NCI-H748 treated with DMSO at 0.1 percent for 48 hours (cell line): ENCODE measurements around the gene RNF144A.

ENCODE experiments used
- DNase-seq: peaks from one replicate; lab custom pipeline; 2025; lab: John Stamatoyannopoulos, UW

RNF144A gene

GRCh38 chr2:7044253-7045250 is 127.3 kb downstream of the RNF144A start:
- DNase-seq, result peak; percentile 24

DNA sequence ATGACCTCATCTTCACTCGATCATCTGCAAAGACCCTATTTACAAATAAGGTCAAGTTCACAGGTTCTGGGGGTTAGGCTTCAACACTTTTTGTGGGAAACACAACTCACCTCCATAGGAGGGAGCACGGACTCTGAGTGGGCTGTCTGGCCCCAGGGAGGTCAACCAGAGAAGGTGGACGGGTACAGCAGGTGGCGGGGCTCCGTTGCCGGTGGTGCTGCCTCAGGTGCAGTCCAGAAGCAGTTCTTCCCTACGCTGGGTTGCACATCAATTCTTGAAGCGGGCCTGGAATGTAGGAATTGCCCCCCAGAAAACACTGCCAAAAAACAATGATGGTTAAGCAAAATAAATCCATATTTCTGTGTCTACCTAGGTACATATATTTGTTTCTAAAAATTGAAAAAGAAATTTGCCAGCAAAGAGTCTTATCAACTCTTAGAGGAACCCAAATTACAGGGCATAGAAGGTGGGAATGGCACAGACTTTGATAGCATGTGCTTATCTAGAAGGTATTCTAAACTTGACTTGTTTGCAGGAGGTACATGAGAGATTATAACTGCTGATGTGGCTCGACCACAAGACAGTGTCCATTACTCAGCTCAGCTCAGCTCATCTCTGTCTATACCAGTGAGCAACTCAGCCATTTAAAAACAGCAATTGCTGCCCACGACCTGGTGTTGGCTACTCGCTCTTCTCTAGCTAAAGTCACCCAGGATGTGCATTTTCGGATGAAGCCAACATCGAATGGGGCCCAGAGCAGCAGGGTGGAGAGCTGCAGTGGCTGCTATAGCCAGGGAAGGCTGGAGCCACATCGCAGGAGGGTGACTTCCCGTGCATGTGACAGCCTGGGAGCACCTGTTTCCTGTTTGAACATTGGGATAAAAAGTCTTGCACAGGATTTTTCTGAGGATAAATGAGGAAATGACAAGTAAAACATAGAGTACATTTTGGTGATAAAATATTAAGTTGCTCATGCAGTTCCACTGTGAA is 128.7 kb downstream of the RNF144A start:
- no peak for DNase-seq

GRCh38 chr2:7047661-7048060 is 130.4 kb downstream of the RNF144A start:
- no peak for DNase-seq

DNA sequence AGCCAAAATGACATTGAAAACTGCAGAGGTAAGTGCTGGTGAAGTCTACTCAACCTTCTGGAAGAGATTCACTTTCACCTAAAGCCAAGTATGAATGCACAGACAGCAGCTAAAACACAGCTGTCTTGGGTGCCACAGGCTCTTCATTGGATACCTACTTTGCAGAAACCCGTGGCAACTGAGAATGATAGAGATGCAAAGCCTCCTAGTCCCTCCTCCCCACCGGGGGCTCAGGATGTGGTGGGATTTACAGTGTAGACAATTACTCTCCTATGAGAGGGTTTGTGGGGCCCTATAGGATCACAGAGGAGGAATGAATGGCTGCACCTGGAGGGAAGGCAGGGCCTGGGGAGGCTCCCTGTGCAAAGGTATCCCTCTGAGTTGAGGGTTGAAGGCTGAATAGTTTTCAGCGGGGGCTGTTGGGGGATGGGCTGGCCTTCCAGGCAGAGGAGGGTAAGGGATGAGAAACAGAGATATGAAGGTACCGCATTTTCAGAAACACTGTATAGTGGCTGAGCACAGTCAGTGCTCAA is 131.6 kb downstream of the RNF144A start:
- DNase-seq, result no peak

DNA sequence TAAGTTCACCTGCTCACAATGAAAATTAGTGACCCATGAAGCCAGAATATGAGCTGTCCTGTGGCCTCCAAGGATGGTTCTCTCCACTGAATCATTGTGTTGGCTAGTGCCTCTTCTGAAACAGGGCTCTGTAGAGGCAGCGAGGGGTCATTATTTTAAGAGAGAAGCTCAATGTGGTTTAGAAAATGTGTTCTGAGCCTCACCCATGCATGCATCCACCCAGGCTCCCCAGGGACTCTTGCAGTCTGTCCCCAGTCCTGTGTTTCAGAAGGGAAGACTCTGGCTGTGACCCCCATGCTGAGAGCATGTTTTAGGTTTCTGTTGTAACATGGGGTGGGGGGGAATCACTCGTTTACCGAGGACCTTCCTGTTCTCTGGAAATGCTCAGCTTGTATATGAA is 135.2 kb downstream of the RNF144A start:
- no peak for DNase-seq

- DNase-seq, result peak; percentile 84
Measured at GRCh38 chr2:7053650-7054265, 136.5 kb downstream of the RNF144A start.

- DNase-seq, result no peak
Measured at GRCh38 chr2:7057865-7058400, 140.7 kb downstream of the RNF144A start.

DNA sequence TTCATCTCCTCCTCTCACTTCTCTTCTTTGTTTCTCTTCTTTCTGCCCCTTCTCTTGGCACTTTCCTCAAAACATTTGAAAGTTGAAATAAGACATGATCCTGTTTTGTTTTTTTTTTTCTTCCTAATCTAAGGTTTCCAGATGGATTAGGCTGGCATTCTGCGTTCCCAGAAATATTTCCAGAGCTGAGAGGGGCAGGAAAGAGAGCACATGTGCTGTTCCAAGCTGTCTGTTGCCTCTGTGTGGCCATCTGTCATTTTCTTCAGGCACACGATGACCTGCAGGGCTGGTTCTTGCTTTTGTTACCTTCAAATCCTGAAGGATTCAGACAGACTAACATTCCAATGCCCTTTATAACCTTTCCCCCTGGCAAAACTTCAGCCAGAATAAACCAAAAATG is 142.9 kb downstream of the RNF144A start:
- no peak for DNase-seq

GRCh38 chr2:7060631-7061449 is 143.6 kb downstream of the RNF144A start:
- DNase-seq, result no peak

DNA sequence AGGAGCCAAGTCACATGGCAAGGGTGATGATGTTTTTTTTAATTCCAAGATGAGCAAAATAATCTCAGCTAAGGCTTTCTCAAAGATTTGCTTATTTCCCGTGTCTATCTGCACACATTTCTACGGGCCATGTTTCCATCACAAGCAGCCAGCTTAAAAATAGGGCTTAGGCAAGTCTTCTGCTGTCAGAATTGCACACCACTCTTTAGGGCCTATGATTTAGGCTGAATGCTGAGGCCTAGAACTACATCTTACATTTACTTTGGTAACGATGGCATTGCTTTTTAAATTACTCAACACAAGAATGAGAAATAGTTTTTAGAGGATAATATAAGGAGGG is 144.2 kb downstream of the RNF144A start:
- DNase-seq, result no peak

- DNase-seq, result no peak
Measured at GRCh38 chr2:7061921-7062320, 144.7 kb downstream of the RNF144A start.

- DNase-seq, result no peak
Measured at GRCh38 chr2:7063789-7064188, 146.6 kb downstream of the RNF144A start.

GRCh38 chr2:7068457-7068856 is 151.2 kb downstream of the RNF144A start:
- no peak for DNase-seq

- DNase-seq, result no peak
Measured at GRCh38 chr2:7070483-7070882, 153.3 kb downstream of the RNF144A start.

GRCh38 chr2:7071154-7071553 is 153.9 kb downstream of the RNF144A start:
- no peak for DNase-seq

- no peak for DNase-seq
Measured at GRCh38 chr2:7071916-7072556, 154.8 kb downstream of the RNF144A start.

GRCh38 chr2:7073901-7074300 is 156.7 kb downstream of the RNF144A start:
- no peak for DNase-seq

DNA sequence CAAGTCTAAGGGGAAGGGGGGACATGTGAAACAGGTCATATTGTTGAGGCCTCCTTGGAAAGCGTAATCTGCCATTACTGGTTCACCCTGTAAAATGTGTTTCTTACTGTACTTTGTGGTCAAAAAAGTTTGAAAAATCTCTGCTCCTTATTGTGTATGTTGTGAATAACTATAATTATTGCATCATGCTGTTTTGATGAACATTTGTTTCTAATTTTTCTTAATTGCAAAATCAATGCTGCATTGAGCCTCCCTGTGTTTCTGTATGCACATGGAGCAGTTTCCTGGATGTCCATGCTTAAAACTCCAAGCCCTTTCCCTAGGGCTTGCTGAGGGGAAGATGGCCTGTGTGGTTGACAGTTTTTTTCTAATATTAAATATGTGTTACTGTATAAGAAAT is 158.6 kb downstream of the RNF144A start:
- no peak for DNase-seq

DNA sequence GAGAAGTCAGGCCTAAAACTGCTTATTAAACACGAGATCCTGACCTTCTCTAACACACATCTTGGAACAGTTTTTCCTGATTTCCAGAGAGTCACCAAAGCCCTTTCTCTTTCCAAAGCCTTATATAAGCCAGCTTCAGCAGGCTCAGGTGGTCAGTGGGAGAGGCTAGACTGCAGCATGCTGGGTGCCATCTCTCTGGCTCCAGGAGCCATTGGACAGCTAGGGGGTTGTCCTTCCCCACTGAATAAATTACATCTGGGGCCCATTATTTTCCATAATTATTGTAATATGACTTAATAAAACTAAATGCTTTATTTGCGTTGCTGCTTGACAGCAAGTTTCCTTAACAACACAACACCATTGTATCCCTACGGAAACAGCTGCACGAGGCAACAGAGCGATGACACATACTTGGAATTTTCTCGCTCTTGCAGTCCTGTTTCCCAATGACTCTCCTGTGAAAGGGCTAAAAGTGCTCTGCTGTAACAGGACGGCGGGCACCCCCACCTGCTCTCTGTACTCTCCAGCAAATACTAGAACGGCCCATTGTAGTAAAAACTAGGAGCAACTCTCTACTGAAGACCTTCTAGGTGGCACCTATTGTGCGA is 160.6 kb downstream of the RNF144A start:
- no peak for DNase-seq
